EL (cell line): Measurements from ENCODE around the gene F2.
A peak's percentile ranks its signal among the peaks of the same experiment; 100 is the strongest.
"Not testable (repeated sequence)": the region's sequence is repeated elsewhere in the genome, so short reads cannot be mapped to it uniquely, and the experiment has no call there.

Experiments used
- DNase-seq: peaks from one replicate; pipeline ENCODE4 v3.0.0-alpha.2; 2016

The F2 gene

GRCh38 chr11:46686886-46687795, 31.9 kb upstream of the F2 start:
- DNase-seq, result peak; percentile 44

- no peak for DNase-seq
Measured at GRCh38 chr11:46690702-46691101, 28.3 kb upstream of the F2 start.

DNA sequence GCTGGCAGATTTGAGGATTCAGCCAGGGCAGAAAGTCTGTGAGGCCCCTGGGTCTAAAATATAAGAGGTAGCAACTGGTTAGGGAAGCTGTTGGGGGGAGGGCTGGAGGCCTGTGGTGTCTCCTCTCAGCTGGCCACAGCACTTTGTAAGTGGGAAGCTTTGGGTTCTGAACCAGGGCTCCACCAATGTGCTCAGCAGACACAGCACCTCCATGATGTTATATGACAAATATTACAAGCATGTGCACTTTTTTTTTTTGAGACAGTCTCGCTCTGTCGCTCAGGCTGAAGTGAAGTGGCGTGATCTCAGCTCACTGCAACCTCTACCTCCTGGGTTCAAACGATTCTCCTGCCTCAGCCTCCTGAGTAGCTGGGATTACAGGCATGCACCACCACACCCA, 26.6 kb upstream of the F2 start:
- DNase-seq, result peak; percentile 15

DNA sequence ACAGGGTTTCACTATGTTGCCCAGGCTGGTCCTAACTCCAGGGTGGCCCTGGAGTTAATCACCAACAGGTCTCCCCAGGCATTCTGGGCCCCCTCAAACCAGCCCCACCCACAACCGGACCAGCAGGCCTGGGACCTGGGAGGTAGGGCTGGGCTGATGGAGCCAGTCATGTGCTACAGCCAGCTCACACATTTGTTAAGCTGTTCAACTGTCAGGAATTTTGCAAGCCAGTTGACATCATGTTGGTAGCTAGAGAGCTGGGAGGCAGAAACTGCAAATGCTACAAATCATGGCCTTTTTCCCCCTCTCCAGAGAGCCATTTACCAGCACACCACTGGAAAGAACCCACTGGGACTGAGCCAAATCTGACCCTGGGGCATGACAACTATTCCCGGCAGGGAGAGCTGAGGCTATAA, 25.4 kb upstream of the F2 start:
- peak; percentile 56 for DNase-seq

- DNase-seq, result no peak
Measured at GRCh38 chr11:46694072-46694471, 24.9 kb upstream of the F2 start.

- DNase-seq, result no peak
Measured at GRCh38 chr11:46694607-46695006, 24.4 kb upstream of the F2 start.

GRCh38 chr11:46695345-46696211, 23.4 kb upstream of the F2 start:
- no peak for DNase-seq

DNA sequence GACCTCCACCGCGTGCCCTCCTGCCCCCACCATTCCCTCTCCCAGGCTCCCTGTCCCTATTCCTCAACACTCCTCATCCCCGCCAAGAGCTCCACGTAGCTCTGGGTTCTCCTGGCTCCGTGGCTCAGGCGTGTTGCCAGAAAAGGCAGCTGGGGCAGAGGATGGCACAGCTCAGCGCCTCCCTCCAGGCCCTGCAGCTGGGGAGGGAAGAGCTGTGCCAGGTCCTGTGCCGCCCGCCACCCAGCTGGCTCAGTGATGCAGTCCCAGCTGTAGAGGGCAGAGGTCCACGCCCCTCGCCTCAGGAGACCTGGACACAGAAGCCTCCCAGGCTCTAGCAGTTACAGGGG, 22.8 kb upstream of the F2 start:
- no peak for DNase-seq

- DNase-seq, result no peak
Measured at GRCh38 chr11:46697303-46697702, 21.7 kb upstream of the F2 start.

- DNase-seq, result no peak
Measured at GRCh38 chr11:46697723-46698122, 21.3 kb upstream of the F2 start.

DNA sequence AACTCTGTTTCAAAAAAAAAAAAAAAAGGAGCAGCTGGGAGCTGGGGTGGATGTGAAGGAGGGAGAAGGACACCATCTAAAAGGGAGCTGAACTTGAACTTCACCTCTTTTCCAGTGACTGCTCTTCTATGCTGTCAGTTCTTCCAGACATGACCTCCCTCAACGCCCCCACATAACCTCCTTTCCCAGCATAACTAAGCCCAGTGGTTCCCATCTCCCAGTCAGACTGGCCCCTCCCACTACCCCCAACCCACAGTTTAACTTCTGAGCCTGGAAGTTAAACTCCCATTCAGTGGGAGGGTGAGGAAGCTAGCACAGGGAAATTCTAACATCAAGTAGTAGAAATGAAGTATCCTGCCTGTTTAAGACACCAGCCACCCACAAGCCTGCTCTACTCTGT, 20.4 kb upstream of the F2 start:
- DNase-seq, result no peak

- DNase-seq, result peak; percentile 99
Measured at GRCh38 chr11:46700241-46701077, 18.6 kb upstream of the F2 start, which contains the start of the genes ARHGAP1 and ZNF408. TSS of gene ARHGAP1 (minus strand) at chr11:46700619. CDS start at chr11:46696107, 4,512 bp downstream. TSS of gene ZNF408 (plus strand) at chr11:46701031. CDS start at chr11:46701048, 17 bp downstream.

- DNase-seq, result no peak
Measured at GRCh38 chr11:46701078-46701654, 17.8 kb upstream of the F2 start.

DNA sequence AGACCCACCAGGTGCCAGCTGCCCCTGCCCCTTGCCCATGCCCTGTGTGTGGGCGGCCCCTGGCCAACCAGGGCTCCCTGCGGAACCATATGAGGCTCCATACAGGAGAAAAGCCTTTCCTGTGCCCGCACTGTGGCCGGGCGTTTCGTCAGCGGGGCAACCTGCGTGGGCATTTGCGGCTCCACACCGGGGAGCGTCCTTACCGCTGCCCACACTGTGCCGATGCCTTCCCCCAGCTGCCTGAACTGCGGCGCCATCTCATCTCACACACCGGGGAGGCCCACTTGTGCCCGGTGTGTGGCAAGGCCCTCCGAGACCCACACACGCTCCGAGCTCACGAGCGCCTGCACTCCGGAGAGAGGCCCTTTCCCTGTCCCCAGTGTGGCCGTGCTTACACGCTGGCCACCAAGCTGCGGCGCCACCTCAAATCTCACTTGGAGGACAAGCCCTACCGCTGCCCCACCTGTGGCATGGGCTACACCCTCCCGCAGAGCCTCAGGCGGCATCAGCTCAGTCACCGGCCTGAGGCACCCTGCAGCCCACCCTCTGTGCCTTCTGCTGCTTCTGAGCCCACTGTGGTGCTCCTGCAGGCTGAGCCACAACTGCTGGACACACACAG, 13.8 kb upstream of the F2 start:
- no peak for DNase-seq

DNA sequence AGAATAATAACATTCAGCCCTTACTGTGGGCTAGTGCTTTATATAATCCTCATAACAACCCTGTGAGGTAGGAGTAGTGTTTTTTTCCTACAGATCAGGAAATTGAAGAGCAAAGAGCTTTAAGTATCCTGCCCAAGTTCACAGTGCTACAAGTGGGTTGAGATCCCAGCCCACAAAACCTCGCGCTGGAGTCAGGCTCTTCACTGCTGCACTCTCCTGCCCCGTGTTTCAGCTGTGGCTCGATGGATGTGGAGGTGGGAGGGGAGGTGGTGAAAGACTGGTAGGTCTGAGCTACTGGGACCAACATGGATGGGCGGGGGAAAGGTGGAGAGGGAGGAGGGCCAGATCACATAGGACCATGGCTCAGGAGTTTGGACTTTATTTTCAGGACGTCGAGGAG, 12.1 kb upstream of the F2 start:
- DNase-seq, result no peak

DNA sequence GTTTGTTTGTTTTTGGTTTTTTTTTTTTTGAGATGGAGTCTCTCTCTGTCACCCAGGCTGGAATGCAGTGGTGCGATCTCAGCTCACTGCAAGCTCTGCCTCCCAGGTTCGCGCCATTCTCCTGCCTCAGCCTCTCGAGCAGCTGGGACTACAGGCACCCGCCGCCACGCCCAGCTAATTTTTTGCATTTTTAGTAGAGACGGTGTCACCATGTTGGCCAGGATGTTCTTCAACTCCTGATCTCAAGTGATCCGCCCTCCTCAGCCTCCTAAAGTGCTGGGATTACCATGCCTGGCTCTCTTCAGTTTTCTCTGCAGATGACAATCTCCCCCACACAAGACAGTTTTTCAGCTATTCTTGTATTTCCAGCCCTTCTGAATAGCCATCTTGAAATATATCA, 9.7 kb upstream of the F2 start:
- DNase-seq, result not testable (repeated sequence)

DNA sequence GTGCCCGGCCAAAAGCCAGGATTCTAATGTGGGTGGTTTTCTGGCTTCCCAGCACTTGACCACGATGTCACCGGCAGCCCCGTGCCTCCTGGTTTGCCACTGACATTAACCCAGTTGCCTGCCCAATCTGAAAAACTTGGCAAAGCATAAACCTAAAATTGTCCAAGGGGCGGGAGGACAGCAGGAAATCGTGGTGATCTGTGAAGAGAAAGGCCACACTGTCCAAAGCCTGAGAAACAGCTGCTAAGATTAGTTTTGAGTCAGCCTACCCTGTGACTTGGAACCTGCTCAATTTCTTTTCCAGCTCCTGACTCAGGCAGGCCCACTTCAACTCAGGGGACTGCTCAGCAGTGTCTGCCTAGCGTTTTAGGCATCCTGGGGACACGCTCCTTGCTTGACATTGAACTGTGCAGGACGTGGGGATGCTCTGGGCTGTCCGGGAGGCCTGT, 8.2 kb upstream of the F2 start:
- peak; percentile 84 for DNase-seq

- DNase-seq, result no peak
Measured at GRCh38 chr11:46711303-46711702, 7.7 kb upstream of the F2 start.

GRCh38 chr11:46712874-46713576, 6.0 kb upstream of the F2 start:
- no peak for DNase-seq

GRCh38 chr11:46717825-46718154, 1.2 kb upstream of the F2 start:
- DNase-seq, result not testable (repeated sequence)
